HepG2 (cell line): ENCODE data around the gene TFEB. TPM values are rescaled to one million over a fixed set of nuclear protein-coding genes. Genes with fewer than 3 reads are reported as not detected.

Experiments used
- ATAC-seq: fragments of 200-7000 bp; cut with Tn5 transposase; 3 replicates; pipeline ENCODE4 v1.9.1; 2020; ENCODE audit warnings: mild to moderate bottlenecking, moderate library complexity
- BruUV-seq: library from RNA; stranded (reverse); fragments of 400-500 nt; replicated peaks from 2 replicates; lab custom pipeline; 2021; lab: Mats Ljungman, UMichigan
- CTCF ChIA-PET: fragments of 300-600 bp; formaldehyde crosslinking; extraction: SDS; loops from one replicate; lab custom pipeline; 2021; ENCODE audit warnings: low total read pairs, inconsistent platforms, low intra/inter-chr PET ratio; lab: Yijun Ruan, JAX
- POLR2A ChIA-PET: fragments of 350-600 bp; sonication (Branson Sonifier 250); formaldehyde crosslinking; loops from one replicate; lab custom pipeline; 2020; ENCODE audit warnings: antibody characterized with exemption, inconsistent platforms; lab: Yijun Ruan, JAX
- DNase-seq: peaks from one replicate; pipeline ENCODE4 v3.0.0-alpha.2; 2015; ENCODE audit warnings: low spot score
- FAIRE-seq: peaks from 3 replicates; lab custom pipeline; 2011; peaks lifted over from hg19 to GRCh38; lab: Jason Lieb, UNC
- H2AFZ ChIP-seq: one replicate; pipeline ENCODE4 v1.6.1; 2011; ENCODE audit warnings: low read length, inconsistent platforms
- H3K27ac ChIP-seq: fragments of 300-600 bp; 3 replicates; pipeline ENCODE4 v1.8.0; 2011; ENCODE audit warnings: mixed run types, mild to moderate bottlenecking, mixed read lengths, low read length, inconsistent platforms; ENCODE audit not compliant: insufficient read depth; ENCODE audit errors: extremely low read length
- H3K27me3 ChIP-seq, 2 experiments: fragments of 200-600 bp in 1 of 2; 2 replicates in 1 of 2; 3 replicates in 1 of 2; pipeline versions ENCODE4 v1.6.0 to v1.8.0; 2011; ENCODE audit warnings: low read length in 2 of 2, mild to moderate bottlenecking in 2 of 2, moderate library complexity in 2 of 2, inconsistent platforms in 1 of 2; ENCODE audit not compliant: insufficient read depth in 2 of 2, control insufficient read depth in 1 of 2
- H3K36me3 ChIP-seq, 2 experiments: fragments of 200-600 bp in 1 of 2; replicated peaks in 1 of 2; 2 replicates in 1 of 2; 3 replicates in 1 of 2; pipeline versions ENCODE4 v1.5.1 to v1.8.0; 2011; ENCODE audit warnings: low read length in 2 of 2, inconsistent platforms in 1 of 2; ENCODE audit not compliant: insufficient read depth in 2 of 2, control insufficient read depth in 1 of 2
- H3K4me1 ChIP-seq: 2 replicates; pipeline ENCODE4 v1.5.1; 2012; ENCODE audit warnings: low read length, inconsistent platforms; ENCODE audit not compliant: insufficient read depth
- H3K4me2 ChIP-seq: 2 replicates; pipeline ENCODE4 v1.6.0; 2011; ENCODE audit warnings: low read depth, low read length, inconsistent platforms
- H3K4me3 ChIP-seq, 3 experiments: fragments of 200-600 bp in 1 of 3; sonication (generic), shearing (Covaris generic) in 1 of 3; replicated peaks in 1 of 3; 2 replicates each; pipeline ENCODE4 v1.5.1; 2011 to 2016; ENCODE audit warnings: low read length in 3 of 3, inconsistent platforms in 2 of 3, low read depth in 2 of 3, mild to moderate bottlenecking in 2 of 3, control low read depth in 1 of 3, mixed read lengths in 1 of 3; ENCODE audit not compliant: insufficient read depth in 1 of 3
- H3K79me2 ChIP-seq: one replicate; pipeline ENCODE4 v1.6.1; 2011; ENCODE audit warnings: low read length, inconsistent platforms; ENCODE audit not compliant: insufficient read depth
- H3K9ac ChIP-seq: 2 replicates; pipeline ENCODE4 v1.6.0; 2011; ENCODE audit warnings: mild to moderate bottlenecking, low read depth, low read length, inconsistent platforms; ENCODE audit not compliant: insufficient read depth
- H3K9me3 ChIP-seq: 2 replicates; pipeline ENCODE4 v1.5.1; 2012; ENCODE audit warnings: mild to moderate bottlenecking, low read length
- H4K20me1 ChIP-seq: 2 replicates; pipeline ENCODE4 v1.6.0; 2011; ENCODE audit warnings: inconsistent platforms, mild to moderate bottlenecking, low read length, moderate library complexity; ENCODE audit not compliant: insufficient read depth
- ATF2 ChIP-seq: sonication (generic); formaldehyde crosslinking; IDR thresholded peaks from 2 replicates; pipeline ENCODE4 v1.4.0; 2020; ENCODE audit warnings: missing genetic modification reagents
- MLXIP ChIP-seq: sonication (generic); formaldehyde crosslinking; IDR thresholded peaks from 2 replicates; pipeline ENCODE4 v1.9.0; 2021; ENCODE audit warnings: missing genetic modification reagents, borderline replicate concordance
- MXD1 ChIP-seq: sonication (generic); formaldehyde crosslinking; IDR thresholded peaks from 2 replicates; pipeline ENCODE4 v1.4.0; 2020; ENCODE audit warnings: mild to moderate bottlenecking, missing genetic modification reagents
- NR1H2 ChIP-seq: sonication (generic); formaldehyde crosslinking; IDR thresholded peaks from 2 replicates; pipeline ENCODE4 v1.8.1; 2022; ENCODE audit warnings: low read depth, missing genetic modification reagents, borderline replicate concordance
- SALL1 ChIP-seq: sonication (generic); formaldehyde crosslinking; IDR thresholded peaks from 2 replicates; pipeline ENCODE4 v1.8.0; 2022; ENCODE audit warnings: mild to moderate bottlenecking, missing genetic modification reagents
- SNAPC4 ChIP-seq: sonication (generic); formaldehyde crosslinking; IDR thresholded peaks from 2 replicates; pipeline ENCODE4 v1.4.0; 2020; ENCODE audit warnings: mild to moderate bottlenecking, missing genetic modification reagents
- TFDP1 ChIP-seq: IDR thresholded peaks from 2 replicates; pipeline ENCODE4 v1.6.1; 2016; ENCODE audit warnings: missing compliant biosample characterization, missing genetic modification reagents, borderline replicate concordance
- ZNF563 ChIP-seq: sonication (generic); formaldehyde crosslinking; IDR thresholded peaks from 2 replicates; pipeline ENCODE4 v1.8.0; 2022; ENCODE audit warnings: mild to moderate bottlenecking, moderate library complexity, missing genetic modification reagents
- ZNF570 ChIP-seq: sonication (generic); formaldehyde crosslinking; IDR thresholded peaks from 2 replicates; pipeline ENCODE4 v1.4.0; 2020; ENCODE audit warnings: mild to moderate bottlenecking, missing genetic modification reagents, borderline replicate concordance
- ZNF850 ChIP-seq: sonication (generic); formaldehyde crosslinking; conservative IDR thresholded peaks from 2 replicates; pipeline ENCODE4 v1.9.0; 2021; ENCODE audit warnings: mild to moderate bottlenecking, missing genetic modification reagents
- WGBS: methylation state at CpG from one replicate; pipeline ENCODE4 v1.1.6; 2017; ENCODE audit warnings: low lambda C conversion rate; 5-methylcytosine and 5-hydroxymethylcytosine counted together
- in situ Hi-C: cut with HindIII; loops from 2 replicates; pipeline ENCODE4 v1.10.0; 2017; ENCODE audit warnings: low pct_unique_long_range_greater_than_20kb; ENCODE audit not compliant: extremely low pct_ligation_motif_present
- intact Hi-C: fragments of 100-400 bp; cut with micrococcal nuclease; formaldehyde crosslinking; loops from one replicate; pipeline ENCODE4 v1.10.0; 2022; ENCODE audit not compliant: unreplicated experiment
- polyA plus RNA-seq, 8 experiments: library from polyadenylated mRNA; depleted of rRNA in 3 of 8; stranded (reverse) in 7 of 8; unstranded in 1 of 8; fragments of >200 nt; fragmentation: Illumina TruSeq in 4 of 8; extraction: Trizol in 4 of 8; gene quantifications; 2 replicates each; pipeline versions ENCODE4 v1.2.1 to v1.2.3, GENCODE V29; 2011 to 2016; ENCODE audit warnings: low read depth in 4 of 8, missing spikeins in 1 of 8, mixed read lengths in 1 of 8; ENCODE audit not compliant: insufficient read depth in 1 of 8
- total RNA-seq, 5 experiments: library from RNA; depleted of rRNA; stranded (reverse); fragments of >200 nt; fragmentation: Illumina TruSeq; extraction: Trizol; gene quantifications; 2 replicates each; pipeline ENCODE4 v1.2.3, GENCODE V29; 2016; ENCODE audit warnings: low read depth in 1 of 5

Gene TFEB
- total and polyA plus RNA-seq, 2 of the 13 experiments (the other 11 are each of a cell fraction or from before 2014, with no cell fraction given), result 13.3 to 18.7 TPM

- POLR2A ChIA-PET, result interaction anchor here (0.8 to 10.4 kb wide), 25 partner anchors 7 to 403 kb away, joined by 3 to 120 read pairs (median 8); partner anchors contain the start of genes FRS3, PGC, PRICKLE4 and TAF8
- H4K20me1 ChIP-seq, result no peaks in the 10 kb centered on the region
- no TSS peak for BruUV-seq
- no peaks in the 10 kb centered on the region for H3K9me3 ChIP-seq
- H3K4me3 ChIP-seq, result peak overlapping the region; percentile 51 to 83 (median 76)
- in situ Hi-C loops, result loop anchor here (5.0 kb wide), 1 partner anchor 42 kb away; the partner anchor contains the start of gene FRS3
- 2% methylated on average over 34 of the region's 76 CpGs for WGBS
- H3K36me3 ChIP-seq, result no peaks in the 10 kb centered on the region
- no peak overlapping the region for H2AFZ ChIP-seq
- H3K79me2 ChIP-seq, result peaks cover 3% of the 10 kb centered on the region
- FAIRE-seq (no peak), ATAC-seq (peak; percentile 37), DNase-seq (peak; percentile 77)
- intact Hi-C loops, result loop anchor here (1.0 to 2.0 kb wide), 3 partner anchors 12 to 41 kb away; partner anchors contain the start of gene PGC
- H3K27ac ChIP-seq, result peak overlapping the region; percentile 57
- H3K9ac ChIP-seq, result peak overlapping the region; percentile 73
- H3K27me3 ChIP-seq, result no peaks in the 10 kb centered on the region; a peak in 1 of 5 replicates
- CTCF ChIA-PET, result interaction anchor here (1.0 to 3.0 kb wide), 5 partner anchors 29 to 53 kb away, joined by 3 to 44 read pairs (median 5); partner anchors contain the start of genes FRS3 and TOMM6
- peaks cover 58% of the 10 kb centered on the region for H3K4me1 ChIP-seq
- H3K4me2 ChIP-seq, result peak overlapping the region; percentile 90
- TF ChIP-seq TFDP1 (CRISPR knock-in tag), result no peak
- no peak for TF ChIP-seq ZNF850
- no peak for TF ChIP-seq SALL1
- TF ChIP-seq ATF2 (CRISPR knock-in tag), result 0 out of 2 replicates have a peak, but pooled peaks have one; percentile 7
- TF ChIP-seq SNAPC4 (CRISPR knock-in tag), result no peak
- TF ChIP-seq MXD1, result 0 out of 2 replicates have a peak, but pooled peaks have one; percentile 39
- peak; percentile 73; the same call in 1 of the 2 replicates for TF ChIP-seq ZNF563
- TF ChIP-seq ZNF570, result no peak
- no peak for TF ChIP-seq MLXIP (CRISPR knock-in tag)
- TF ChIP-seq NR1H2 (CRISPR knock-in tag), result no peak
Measured at GRCh38 chr6:41734666-41735426, 562 bp downstream of the TFEB start.
